Urothelium cell line (cell line): ENCODE data around the gene TSSK2.
A peak's percentile ranks its signal among the peaks of the same experiment; 100 is the strongest.

Experiments used
- DNase-seq: peaks from one replicate; pipeline ENCODE4 v3.0.0; 2011; ENCODE audit warnings: low spot score, mixed read lengths
- FAIRE-seq: peaks from 2 replicates; lab custom pipeline; 2011; peaks lifted over from hg19 to GRCh38; lab: Jason Lieb, UNC

Gene TSSK2

DNA sequence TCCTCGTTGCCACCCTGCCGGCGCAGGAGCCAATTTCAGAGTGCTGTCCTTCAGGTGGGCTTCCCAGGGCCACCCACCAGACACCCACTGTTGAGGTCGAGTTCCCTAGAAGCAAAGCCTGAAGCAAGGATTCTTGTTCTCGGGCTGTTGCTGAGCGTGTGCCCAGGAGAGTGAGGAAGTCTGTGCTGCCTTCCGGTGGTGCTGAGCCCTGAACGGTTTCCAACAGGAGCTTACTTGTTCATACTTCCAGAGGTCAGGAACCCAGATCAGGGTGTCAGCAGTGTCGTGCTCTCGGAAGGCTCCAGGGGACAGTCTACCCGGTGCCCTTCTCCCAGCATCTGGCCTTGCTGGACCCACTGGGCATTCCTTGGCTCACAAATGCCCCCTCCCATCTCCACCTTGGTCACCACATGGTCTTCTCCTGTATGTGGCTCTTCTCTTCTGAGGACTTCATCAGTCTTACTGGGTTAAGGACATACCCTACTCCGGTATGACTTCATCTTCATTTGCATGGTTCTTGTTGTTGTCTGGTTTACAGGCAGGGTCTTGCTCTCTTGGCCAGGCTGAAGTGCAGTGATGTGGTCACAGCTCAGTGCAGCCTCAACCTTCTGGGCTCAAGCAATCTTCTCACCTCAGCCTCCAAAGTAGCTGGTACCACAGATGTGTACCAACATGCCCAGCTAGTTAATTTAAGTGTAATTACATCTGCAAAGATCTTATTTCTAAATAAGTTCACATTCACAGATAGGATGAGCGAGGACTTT, 36.2 kb downstream of the TSSK2 start:
- DNase-seq (no peak), FAIRE-seq (no peak)

GRCh38 chr22:19168088-19168890, 37.2 kb downstream of the TSSK2 start:
- no peak for FAIRE-seq
- no peak for DNase-seq

GRCh38 chr22:19169002-19169946, 38.2 kb downstream of the TSSK2 start:
- FAIRE-seq, result no peak
- no peak for DNase-seq

DNA sequence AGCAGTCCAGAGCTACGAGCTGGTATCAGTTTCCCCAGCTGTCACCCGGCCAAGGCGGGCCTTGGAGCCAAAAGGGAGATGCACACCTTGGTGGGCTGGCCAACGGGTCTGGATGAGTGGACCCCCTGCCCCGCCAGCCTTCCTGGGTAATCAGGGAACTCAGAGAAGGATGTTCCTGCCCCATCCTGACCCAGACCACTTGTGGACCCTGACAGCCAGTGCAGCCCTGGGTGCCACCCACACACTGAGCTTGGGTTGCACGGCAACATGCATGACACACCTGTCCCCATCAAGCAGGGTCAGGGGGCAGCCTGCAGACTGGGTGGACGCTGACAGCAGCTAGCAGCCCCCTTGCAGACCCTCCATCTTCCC, 38.8 kb downstream of the TSSK2 start:
- FAIRE-seq (no peak), DNase-seq (no peak)

- no peak for FAIRE-seq
- no peak for DNase-seq
These were observed 41.3 kb downstream of the TSSK2 start for GRCh38 chr22:19172213-19173046.

DNA sequence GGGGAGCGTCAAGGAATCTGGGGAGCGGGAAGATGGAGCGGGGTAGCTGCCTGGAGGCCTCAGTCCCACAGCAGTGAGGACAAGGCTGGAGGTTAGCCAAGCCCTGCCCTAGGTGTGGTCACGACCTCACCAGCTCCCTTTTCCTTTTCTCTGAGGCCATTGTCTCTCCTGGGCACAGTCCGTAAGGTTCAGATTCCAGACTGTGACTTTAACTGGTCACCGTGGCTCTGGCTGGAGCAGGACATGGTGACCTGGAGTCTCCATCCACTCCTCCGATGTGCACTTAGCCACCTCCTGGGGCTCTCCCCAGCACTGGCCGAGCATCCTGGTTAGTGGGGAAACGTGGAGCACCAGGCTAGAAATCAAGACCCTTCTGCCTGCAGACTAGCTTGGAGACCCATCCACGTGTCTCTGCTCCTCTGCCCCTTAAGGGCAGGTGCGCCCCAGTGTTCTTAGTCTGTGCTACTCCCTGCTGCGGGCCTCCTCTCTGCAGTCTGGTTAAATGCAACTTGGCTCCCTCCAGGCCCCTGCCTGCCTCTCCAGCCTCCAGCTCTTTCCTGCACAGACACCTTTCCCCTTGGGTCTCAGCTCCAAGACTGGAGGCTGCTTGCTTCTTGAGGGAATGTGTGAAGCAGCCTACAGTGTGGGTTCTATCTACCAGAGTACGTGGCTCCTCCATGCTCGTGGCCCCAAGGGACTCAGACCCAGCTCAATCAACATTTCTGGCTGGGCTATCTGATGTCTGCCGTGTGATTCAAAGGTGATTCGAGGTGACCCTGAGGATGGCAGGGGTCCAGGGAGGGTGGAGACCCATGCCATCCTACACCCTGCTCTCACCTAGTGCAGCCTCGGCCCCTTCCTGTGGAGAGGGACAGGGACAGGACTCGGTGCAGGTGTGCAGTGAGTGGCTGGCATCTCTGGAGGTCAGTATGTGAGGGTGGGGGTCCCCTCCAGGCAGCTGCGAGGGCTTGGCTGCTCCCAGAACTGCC, 42.2 kb downstream of the TSSK2 start:
- DNase-seq (no peak), FAIRE-seq (no peak)

DNA sequence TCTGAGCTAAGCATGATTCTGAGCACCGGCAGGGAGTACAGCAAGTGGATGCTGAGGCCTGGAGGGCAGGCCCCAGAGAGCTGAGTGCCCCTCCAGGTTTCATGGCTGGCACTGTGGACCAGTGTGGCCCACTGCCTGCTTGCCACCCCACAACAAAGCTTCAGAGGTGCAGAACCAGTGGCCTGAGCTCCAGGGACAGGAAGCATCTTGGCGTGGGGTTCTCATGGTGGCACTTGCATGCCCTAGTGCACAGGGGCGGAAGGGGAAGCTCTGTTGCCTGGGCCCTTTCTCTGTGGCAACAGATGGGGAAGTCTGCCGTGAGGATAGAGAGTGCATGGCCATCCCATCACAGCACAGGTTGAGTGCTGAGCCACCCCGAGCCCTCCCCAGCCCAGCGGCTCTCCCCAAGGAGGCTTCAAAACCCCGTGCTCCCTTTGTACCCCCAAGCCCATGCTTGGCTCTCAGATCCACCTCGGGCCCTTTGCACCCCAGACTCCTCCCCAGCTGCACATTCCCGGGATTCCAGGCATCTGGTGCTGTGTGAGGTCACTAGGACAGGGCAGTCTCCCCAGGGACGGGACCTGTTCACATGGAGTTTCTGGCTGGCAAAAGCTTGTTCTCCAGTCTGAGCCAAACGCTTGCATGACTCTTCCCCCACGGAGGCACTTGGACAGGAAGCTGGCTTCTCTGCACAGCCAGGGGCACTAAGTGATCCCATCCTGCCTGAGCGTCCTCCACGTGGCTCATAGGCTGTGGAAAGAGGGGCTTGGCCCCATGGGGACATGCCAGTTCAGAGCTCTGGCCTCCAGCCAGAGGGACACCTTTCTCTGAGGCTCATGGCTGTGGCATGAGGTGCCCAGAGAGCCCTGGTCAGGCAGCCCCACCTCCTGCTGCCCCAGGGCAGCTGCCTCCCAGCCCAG, 43.3 kb downstream of the TSSK2 start:
- FAIRE-seq (no peak), DNase-seq (no peak)

- FAIRE-seq, result no peak
These were observed 44.0 kb downstream of the TSSK2 start for GRCh38 chr22:19175026-19175601.

DNA sequence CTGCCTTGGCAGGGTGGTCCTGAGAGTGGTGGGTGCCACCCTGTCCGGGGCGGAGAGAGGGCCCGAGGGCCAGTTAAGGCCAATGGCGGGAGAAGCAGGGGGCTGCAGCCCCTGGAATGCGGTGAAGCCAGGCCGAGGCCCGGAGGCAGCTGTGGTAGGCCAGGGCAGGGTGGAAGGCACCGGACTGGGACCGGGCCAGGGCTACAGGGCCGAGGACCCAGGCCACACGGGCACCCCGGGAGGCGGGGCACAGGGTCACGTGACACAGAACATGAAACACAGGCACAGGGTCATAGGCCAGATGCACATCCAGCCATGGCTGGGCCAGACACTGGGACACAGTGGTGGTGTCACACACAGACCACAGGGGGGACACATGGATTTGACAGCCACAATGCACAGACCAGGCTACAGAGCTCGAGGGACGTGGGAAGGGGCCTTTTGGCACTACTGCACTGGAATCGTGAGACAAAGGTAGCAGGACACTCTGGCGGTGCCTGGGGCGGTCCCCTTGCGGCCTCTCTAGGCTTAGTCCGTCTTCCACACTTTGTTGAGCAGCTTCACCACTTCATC, 44.6 kb downstream of the TSSK2 start:
- FAIRE-seq (no peak), DNase-seq (no peak)

More at GRCh38 chr22:19175026-19175601, 44.0 kb downstream of the TSSK2 start:
- no peak for DNase-seq

GRCh38 chr22:19176175-19176643, 45.1 kb downstream of the TSSK2 start:
- DNase-seq, result no peak
- FAIRE-seq, result no peak

DNA sequence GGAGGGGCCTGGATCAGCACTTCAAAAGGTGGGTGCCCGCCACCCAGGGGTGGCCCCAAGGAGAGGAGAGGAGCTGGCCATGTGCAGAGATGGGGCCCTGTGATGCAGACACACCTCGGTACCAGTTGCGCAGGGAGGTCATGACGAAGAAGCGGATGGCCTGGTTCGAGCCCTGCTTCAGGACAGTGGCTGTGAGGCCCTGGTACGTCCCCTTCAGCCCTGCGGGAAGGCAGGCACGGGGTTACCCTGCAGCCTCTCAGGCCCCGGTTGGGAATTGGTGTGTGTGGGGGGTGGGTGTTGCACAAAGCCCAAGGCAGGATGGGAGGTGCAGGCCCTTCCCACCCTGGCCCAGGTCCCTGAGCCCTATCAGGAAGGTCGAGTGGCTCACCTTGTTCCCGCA, 45.6 kb downstream of the TSSK2 start:
- FAIRE-seq (no peak), DNase-seq (no peak)

- FAIRE-seq (no peak), DNase-seq (no peak)
These were observed 46.3 kb downstream of the TSSK2 start for GRCh38 chr22:19177164-19178064.

DNA sequence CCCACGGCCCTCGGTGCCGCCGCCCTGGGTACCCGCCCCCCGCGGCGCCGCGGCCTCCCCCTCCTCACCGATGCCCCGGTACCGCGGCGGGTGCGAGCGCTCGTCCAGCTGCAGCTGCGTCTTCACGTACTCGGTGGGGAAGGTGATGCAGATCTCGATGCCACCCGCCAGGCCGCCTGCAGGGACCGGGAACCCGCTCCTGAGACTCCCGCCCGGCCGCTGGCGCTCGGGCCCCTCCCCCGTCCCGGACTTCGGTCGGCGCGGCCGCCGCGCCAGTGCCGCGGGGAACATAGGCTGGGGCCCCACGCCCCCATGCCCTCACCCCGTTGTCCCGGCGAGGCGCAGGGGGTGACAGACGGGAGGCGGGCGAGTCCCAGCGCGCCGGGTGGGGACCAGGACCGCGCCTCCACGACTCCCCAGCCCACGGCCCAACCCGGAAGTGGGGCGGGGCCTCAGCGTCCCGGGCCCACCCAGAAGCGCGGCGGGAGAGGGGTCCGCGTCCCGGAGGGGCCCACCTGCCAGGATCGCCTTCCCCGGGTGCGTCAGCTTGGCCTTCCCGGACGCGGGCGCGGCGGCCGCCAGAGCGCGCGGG, 47.1 kb downstream of the TSSK2 start:
- peak; percentile 20 for DNase-seq
- no peak for FAIRE-seq

DNA sequence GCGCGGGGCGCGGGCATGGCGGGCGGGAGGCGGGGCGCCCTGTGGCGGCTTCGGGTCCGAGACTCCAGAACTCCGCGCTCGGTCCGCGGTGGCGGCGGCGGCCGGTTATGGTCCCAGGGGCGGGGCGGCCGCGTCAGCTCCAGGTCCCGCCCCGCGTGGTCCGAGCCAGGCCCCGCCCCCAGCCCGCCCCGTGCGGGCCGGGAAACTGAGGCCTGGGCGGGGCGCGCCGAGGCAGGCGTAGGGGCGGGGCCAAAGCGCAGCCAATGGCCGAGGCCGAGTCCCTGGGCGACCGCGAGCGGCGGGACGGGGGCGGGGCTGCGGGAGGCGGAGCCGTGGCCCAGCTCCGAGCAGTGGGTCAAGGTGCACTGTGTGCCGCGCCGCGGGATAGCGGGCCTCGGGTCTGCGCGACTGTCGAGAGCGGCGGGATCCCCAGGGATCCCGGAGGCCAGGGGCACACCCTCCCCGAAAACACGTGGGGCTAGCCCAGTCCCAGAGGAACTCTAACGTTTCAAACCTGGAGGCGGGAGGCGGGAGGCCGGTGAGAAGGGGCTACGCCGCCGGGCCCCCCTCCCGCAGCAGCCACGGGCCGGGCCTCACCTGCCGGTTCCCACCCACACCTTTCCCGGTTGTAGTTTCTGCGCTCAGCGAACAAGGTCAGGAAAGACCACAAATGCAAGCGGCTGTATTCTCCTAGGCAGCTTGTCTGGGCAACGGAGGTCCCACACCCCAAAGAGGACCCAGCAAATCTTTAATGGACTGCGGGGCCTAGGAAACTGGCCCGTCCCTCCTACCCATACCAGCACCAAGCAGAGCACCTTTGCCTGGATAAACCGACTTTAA, 47.8 kb downstream of the TSSK2 start, which contains the start of gene SLC25A1:
TSS of gene SLC25A1 (minus strand) at position 80 of the 840 bp plus-strand sequence. CDS start at position 17, 63 bp downstream.
- FAIRE-seq, result peak; percentile 65
- DNase-seq, result peak; percentile 94
